ENCODE data around the gene DENND1A. TPM values are rescaled to one million over a fixed set of nuclear protein-coding genes. Genes with fewer than 3 reads are reported as not detected.

Gene DENND1A
- total RNA-seq, 1 experiment from 2014 or later = 23.5 TPM

DNA sequence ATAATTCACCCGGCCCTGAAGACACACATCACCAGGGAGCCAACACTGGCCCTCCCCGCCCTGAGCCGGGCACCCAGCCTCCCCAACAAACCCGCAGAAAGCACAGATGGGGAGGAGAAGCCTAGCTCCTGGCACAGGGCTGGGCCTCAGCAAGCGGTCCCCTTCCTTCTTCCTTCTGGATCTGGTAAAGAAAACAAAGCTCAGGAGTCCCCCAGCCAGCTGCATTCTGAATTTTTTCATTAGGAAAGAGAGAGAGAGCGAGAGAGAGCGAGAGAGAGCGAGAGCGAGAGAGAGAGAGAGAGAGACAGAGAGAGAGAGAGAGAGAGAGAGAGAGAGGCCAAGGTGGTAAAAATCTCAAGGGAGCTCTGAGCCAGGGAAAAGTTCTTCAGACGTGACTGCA is 378.2 kb downstream of the DENND1A start:
- TF ChIP-seq ZNF219 (CRISPR knock-in tag; IDR thresholded peaks at IDR 0.05; ENCODE audit: borderline replicate concordance) = no peak
- TF ChIP-seq TEAD1 (CRISPR knock-in tag; IDR thresholded peaks at IDR 0.05) = no peak
- TF ChIP-seq CREM (CRISPR knock-in tag; IDR thresholded peaks at IDR 0.05) = no peak
- TF ChIP-seq, protein P1, sequence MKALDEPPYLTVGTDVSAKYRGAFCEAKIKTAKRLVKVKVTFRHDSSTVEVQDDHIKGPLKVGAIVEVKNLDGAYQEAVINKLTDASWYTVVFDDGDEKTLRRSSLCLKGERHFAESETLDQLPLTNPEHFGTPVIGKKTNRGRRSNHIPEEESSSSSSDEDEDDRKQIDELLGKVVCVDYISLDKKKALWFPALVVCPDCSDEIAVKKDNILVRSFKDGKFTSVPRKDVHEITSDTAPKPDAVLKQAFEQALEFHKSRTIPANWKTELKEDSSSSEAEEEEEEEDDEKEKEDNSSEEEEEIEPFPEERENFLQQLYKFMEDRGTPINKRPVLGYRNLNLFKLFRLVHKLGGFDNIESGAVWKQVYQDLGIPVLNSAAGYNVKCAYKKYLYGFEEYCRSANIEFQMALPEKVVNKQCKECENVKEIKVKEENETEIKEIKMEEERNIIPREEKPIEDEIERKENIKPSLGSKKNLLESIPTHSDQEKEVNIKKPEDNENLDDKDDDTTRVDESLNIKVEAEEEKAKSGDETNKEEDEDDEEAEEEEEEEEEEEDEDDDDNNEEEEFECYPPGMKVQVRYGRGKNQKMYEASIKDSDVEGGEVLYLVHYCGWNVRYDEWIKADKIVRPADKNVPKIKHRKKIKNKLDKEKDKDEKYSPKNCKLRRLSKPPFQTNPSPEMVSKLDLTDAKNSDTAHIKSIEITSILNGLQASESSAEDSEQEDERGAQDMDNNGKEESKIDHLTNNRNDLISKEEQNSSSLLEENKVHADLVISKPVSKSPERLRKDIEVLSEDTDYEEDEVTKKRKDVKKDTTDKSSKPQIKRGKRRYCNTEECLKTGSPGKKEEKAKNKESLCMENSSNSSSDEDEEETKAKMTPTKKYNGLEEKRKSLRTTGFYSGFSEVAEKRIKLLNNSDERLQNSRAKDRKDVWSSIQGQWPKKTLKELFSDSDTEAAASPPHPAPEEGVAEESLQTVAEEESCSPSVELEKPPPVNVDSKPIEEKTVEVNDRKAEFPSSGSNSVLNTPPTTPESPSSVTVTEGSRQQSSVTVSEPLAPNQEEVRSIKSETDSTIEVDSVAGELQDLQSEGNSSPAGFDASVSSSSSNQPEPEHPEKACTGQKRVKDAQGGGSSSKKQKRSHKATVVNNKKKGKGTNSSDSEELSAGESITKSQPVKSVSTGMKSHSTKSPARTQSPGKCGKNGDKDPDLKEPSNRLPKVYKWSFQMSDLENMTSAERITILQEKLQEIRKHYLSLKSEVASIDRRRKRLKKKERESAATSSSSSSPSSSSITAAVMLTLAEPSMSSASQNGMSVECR (CRISPR knock-in tag; IDR thresholded peaks at IDR 0.05; ENCODE audit: borderline replicate concordance) = no peak
- TF ChIP-seq, protein P2, sequence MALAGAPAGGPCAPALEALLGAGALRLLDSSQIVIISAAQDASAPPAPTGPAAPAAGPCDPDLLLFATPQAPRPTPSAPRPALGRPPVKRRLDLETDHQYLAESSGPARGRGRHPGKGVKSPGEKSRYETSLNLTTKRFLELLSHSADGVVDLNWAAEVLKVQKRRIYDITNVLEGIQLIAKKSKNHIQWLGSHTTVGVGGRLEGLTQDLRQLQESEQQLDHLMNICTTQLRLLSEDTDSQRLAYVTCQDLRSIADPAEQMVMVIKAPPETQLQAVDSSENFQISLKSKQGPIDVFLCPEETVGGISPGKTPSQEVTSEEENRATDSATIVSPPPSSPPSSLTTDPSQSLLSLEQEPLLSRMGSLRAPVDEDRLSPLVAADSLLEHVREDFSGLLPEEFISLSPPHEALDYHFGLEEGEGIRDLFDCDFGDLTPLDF (CRISPR knock-in tag; IDR thresholded peaks at IDR 0.05) = no peak
- TF ChIP-seq, protein P3, sequence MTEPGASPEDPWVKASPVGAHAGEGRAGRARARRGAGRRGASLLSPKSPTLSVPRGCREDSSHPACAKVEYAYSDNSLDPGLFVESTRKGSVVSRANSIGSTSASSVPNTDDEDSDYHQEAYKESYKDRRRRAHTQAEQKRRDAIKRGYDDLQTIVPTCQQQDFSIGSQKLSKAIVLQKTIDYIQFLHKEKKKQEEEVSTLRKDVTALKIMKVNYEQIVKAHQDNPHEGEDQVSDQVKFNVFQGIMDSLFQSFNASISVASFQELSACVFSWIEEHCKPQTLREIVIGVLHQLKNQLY (CRISPR knock-in tag; IDR thresholded peaks at IDR 0.05) = no peak
- TF ChIP-seq, protein P4, sequence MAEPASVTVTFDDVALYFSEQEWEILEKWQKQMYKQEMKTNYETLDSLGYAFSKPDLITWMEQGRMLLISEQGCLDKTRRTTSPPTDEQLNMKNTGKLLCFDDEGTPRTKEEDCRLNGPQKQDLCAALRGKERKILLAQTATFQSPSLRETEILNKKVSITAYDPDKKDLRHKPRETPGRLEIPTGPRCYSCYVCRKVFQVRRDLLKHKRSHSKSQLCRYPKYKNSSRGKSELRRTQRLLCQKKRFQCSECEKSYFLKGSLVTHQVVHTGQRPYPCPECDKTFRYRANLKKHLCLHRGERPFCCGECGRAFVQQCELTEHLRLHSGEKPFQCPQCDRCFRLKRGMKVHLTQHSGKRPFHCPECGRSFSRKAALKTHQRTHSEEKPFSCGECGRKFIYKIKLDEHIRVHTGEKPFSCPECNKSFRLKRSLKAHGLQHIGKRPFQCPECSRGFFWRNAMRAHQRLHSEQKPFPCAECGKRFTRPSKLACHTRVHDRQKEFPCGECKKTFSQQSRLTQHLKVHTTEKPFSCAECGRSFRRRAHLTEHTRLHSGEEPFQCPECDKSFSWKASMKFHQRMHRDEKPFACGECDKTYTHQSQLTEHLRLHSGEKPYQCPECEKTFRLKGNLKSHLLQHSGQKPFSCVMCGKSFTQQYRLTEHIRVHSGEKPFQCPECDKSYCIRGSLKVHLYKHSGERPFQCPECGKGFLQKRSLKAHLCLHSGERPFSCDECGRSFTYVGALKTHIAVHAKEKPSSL (CRISPR knock-in tag; conservative IDR thresholded peaks at IDR 0.05) = no peak
- TF ChIP-seq, protein P5, sequence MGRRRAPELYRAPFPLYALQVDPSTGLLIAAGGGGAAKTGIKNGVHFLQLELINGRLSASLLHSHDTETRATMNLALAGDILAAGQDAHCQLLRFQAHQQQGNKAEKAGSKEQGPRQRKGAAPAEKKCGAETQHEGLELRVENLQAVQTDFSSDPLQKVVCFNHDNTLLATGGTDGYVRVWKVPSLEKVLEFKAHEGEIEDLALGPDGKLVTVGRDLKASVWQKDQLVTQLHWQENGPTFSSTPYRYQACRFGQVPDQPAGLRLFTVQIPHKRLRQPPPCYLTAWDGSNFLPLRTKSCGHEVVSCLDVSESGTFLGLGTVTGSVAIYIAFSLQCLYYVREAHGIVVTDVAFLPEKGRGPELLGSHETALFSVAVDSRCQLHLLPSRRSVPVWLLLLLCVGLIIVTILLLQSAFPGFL (CRISPR knock-in tag; IDR thresholded peaks at IDR 0.05; ENCODE audit: borderline replicate concordance) = no peak
- TF ChIP-seq MYBL2 (CRISPR knock-in tag; IDR thresholded peaks at IDR 0.05) = no peak
- TF ChIP-seq ZNF416 (CRISPR knock-in tag; IDR thresholded peaks at IDR 0.05) = no peak
- TF ChIP-seq, protein P6, sequence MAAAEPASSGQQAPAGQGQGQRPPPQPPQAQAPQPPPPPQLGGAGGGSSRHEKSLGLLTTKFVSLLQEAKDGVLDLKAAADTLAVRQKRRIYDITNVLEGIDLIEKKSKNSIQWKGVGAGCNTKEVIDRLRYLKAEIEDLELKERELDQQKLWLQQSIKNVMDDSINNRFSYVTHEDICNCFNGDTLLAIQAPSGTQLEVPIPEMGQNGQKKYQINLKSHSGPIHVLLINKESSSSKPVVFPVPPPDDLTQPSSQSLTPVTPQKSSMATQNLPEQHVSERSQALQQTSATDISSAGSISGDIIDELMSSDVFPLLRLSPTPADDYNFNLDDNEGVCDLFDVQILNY (CRISPR knock-in tag; IDR thresholded peaks at IDR 0.05) = no peak
- TF ChIP-seq NFE2L1 (CRISPR knock-in tag; IDR thresholded peaks at IDR 0.05) = no peak
- TF ChIP-seq, protein P7, sequence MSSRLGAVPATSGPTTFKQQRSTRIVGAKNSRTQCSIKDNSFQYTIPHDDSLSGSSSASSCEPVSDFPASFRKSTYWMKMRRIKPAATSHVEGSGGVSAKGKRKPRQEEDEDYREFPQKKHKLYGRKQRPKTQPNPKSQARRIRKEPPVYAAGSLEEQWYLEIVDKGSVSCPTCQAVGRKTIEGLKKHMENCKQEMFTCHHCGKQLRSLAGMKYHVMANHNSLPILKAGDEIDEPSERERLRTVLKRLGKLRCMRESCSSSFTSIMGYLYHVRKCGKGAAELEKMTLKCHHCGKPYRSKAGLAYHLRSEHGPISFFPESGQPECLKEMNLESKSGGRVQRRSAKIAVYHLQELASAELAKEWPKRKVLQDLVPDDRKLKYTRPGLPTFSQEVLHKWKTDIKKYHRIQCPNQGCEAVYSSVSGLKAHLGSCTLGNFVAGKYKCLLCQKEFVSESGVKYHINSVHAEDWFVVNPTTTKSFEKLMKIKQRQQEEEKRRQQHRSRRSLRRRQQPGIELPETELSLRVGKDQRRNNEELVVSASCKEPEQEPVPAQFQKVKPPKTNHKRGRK (CRISPR knock-in tag; IDR thresholded peaks at IDR 0.05; ENCODE audit: borderline replicate concordance) = no peak
- TF ChIP-seq ZNF138 (CRISPR knock-in tag; conservative IDR thresholded peaks at IDR 0.05) = no peak

More for the DNA sequence above, 378.2 kb downstream of the DENND1A start:
- no peak overlapping the region for H3K27ac Mint-ChIP-seq
- no peak overlapping the region for H3K4me3 Mint-ChIP-seq
- peaks cover 2% of the 10 kb centered on the region; the same call in 1 of the 2 replicates for H3K36me3 Mint-ChIP-seq
- DNase-seq (ENCODE audit: low spot score) (no peak), ATAC-seq (no peak)
- POLR2A ChIA-PET = no interaction called here
- CTCF ChIA-PET = interaction anchor here (1.3 kb wide), 1 partner anchor 489 kb away, joined by 4 read pairs; no protein-coding TSS in a partner anchor
- H3K4me1 Mint-ChIP-seq = peaks cover 24% of the 10 kb centered on the region
- H3K27me3 Mint-ChIP-seq (ENCODE audit: low read depth) = no peaks in the 10 kb centered on the region
- H3K9me3 Mint-ChIP-seq = no peaks in the 10 kb centered on the region; the same call in 1 of the 2 replicates
